WI38 (cell line): ENCODE measurements around the gene MALT1.

Experiments used
- H3K4me3 ChIP-seq: 2 replicates; pipeline ENCODE4 v1.5.1; 2011; ENCODE audit warnings: low read depth, mild to moderate bottlenecking, control low read depth, low read length
- CTCF ChIP-seq: IDR thresholded peaks from 2 replicates; pipeline ENCODE4 v1.5.1; 2012; ENCODE audit warnings: low read depth, mild to moderate bottlenecking, control low read depth, low read length

Gene MALT1

GRCh38 chr18:58654896-58655614 is 16.2 kb upstream of the MALT1 start:
- no peak overlapping the region for H3K4me3 ChIP-seq
- TF ChIP-seq CTCF = no peak

- no peak overlapping the region for H3K4me3 ChIP-seq
Measured at GRCh38 chr18:58657081-58657480, 14.2 kb upstream of the MALT1 start.

GRCh38 chr18:58657494-58657893 is 13.8 kb upstream of the MALT1 start:
- TF ChIP-seq CTCF = no peak
- no peak overlapping the region for H3K4me3 ChIP-seq

More at GRCh38 chr18:58657081-58657480, 14.2 kb upstream of the MALT1 start:
- no peak for TF ChIP-seq CTCF

- no peak overlapping the region for H3K4me3 ChIP-seq
- no peak for TF ChIP-seq CTCF
Measured at GRCh38 chr18:58659691-58660090, 11.6 kb upstream of the MALT1 start.

- no peak overlapping the region for H3K4me3 ChIP-seq
- no peak for TF ChIP-seq CTCF
Measured at GRCh38 chr18:58660915-58661314, 10.3 kb upstream of the MALT1 start.

GRCh38 chr18:58661423-58661822 is 9.8 kb upstream of the MALT1 start:
- no peak overlapping the region for H3K4me3 ChIP-seq
- peak; percentile 34 for TF ChIP-seq CTCF

GRCh38 chr18:58662118-58662517 is 9.1 kb upstream of the MALT1 start:
- no peak for TF ChIP-seq CTCF
- H3K4me3 ChIP-seq = no peak overlapping the region
